A549 treated with AZD9567 at 1 μM for 4 hours (cell line): ENCODE results near the gene RNF217. TPM values are rescaled to one million over a fixed set of nuclear protein-coding genes. Genes with fewer than 3 reads are reported as not detected.

Experiments used
- total RNA-seq: library from RNA; stranded (reverse); fragments of 200-300 nt; extraction: Qiagen RNA extraction; gene quantifications from 5 replicates; pipeline ENCODE4 v1.2.3, GENCODE V29; 2022; ENCODE audit not compliant: insufficient read depth

The RNF217 gene
- 4.5 to 6.9 TPM (median 6.2 TPM) in 5 replicates for total RNA-seq

DNA sequence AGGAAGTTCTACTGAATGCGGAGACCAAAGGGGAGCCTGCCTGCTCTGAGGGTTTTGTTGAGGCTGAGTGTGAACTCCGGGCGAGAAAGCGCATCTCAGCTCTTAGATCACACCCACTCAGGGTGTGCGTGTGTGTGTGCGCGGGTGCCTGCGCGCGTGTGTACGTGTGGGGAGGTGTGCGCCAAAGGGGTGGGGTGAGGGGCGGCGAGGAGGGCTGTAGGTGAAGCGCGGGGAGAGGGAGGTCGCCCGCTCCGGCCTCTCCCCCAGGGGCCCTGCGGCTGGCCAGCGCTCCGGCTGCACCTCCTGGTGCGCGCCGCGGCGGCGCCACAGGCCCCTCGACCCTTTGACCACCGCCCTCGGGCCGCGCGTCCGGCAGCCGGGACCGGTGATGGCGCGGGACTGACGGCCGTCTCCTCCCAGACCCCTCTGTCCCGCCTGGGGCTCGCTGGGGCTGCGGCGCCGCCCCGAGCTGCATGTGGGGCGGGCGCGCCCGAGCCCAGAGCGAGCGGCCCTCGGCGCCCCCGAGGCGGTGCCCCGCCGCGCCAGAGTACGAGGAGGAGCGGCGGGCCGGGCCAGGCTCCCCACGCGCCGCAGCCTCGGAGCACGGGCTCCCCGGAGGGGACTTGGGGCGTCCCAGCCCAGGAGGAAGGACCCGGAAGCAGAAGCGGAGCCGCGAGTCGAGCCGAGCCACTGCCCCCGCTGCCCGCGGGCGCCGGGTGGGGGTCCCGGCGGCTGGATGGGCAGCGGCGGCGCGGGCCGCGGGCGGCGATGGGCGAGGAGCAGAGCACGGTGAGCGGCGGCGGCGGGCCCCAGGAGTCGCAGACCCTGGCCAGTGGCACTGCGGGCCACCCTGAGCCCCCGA lies at the start of gene RNF217:
Gene RNF217, plus strand, starts transcription at position 661 of the 862 bp plus-strand sequence. Its CDS starts 108 bp downstream, at position 769.

Other genes with a start within 250 kb of the RNF217 start
- 44.9 to 53.5 TPM (median 45.0 TPM) in 5 replicates for gene TPD52L1, start 191.3 kb downstream of the RNF217 start, total RNA-seq